Osteoblast (primary cell): ENCODE results near the gene SRP54. TPM values are rescaled to one million over a fixed set of nuclear protein-coding genes. Genes with fewer than 3 reads are reported as not detected.
"Not testable (repeated sequence)": the region's sequence is repeated elsewhere in the genome, so short reads cannot be mapped to it uniquely, and the experiment has no call there.

Source experiments
- DNase-seq: peaks from one replicate; pipeline ENCODE4 v3.0.0; 2011; ENCODE audit warnings: low spot score, mixed read lengths; ENCODE audit not compliant: insufficient read length; ENCODE audit errors: missing footprints
- H2AFZ ChIP-seq: 2 replicates; pipeline ENCODE4 v1.6.0; 2011; ENCODE audit warnings: mild to moderate bottlenecking, low read length
- H3K27ac ChIP-seq: 2 replicates; pipeline ENCODE4 v1.5.1; 2011; ENCODE audit warnings: mild to moderate bottlenecking, low read depth, low read length, moderate library complexity
- H3K27me3 ChIP-seq: 2 replicates; pipeline ENCODE4 v1.6.0; 2012; ENCODE audit warnings: mild to moderate bottlenecking, control low read depth, inconsistent platforms, low read length, moderate library complexity; ENCODE audit not compliant: insufficient read depth
- H3K36me3 ChIP-seq: 2 replicates; pipeline ENCODE4 v1.5.1; 2011; ENCODE audit warnings: mild to moderate bottlenecking, low read length, control low read depth, moderate library complexity; ENCODE audit not compliant: insufficient read depth
- H3K4me1 ChIP-seq: 2 replicates; pipeline ENCODE4 v1.5.1; 2011; ENCODE audit warnings: mild to moderate bottlenecking, low read length, control low read depth, moderate library complexity; ENCODE audit not compliant: insufficient read depth
- H3K4me2 ChIP-seq: 2 replicates; pipeline ENCODE4 v1.6.0; 2011; ENCODE audit warnings: mild to moderate bottlenecking, low read length; ENCODE audit not compliant: insufficient read depth
- H3K4me3 ChIP-seq: fragments of 200-600 bp; sonication (generic); 3 replicates; pipeline ENCODE4 v1.5.1; 2012; ENCODE audit warnings: mild to moderate bottlenecking, low read length, inconsistent platforms; ENCODE audit not compliant: insufficient read depth
- H3K79me2 ChIP-seq: 2 replicates; pipeline ENCODE4 v1.6.0; 2012; ENCODE audit warnings: mild to moderate bottlenecking, low read length, control low read depth, inconsistent platforms; ENCODE audit not compliant: insufficient read depth
- H3K9me3 ChIP-seq: 2 replicates; pipeline ENCODE4 v1.5.1; 2011; ENCODE audit warnings: low read depth, low read length, control low read depth
- H4K20me1 ChIP-seq: 2 replicates; pipeline ENCODE4 v1.6.0; 2012; ENCODE audit warnings: mild to moderate bottlenecking, low read length, control low read depth; ENCODE audit not compliant: insufficient read depth
- CTCF ChIP-seq: IDR thresholded peaks from 2 replicates; pipeline ENCODE4 v1.5.1; 2011; ENCODE audit warnings: mild to moderate bottlenecking, low read depth, low read length, moderate library complexity; ENCODE audit errors: extremely low read depth
- total RNA-seq: library from RNA; depleted of rRNA; stranded (reverse); fragments of >200 nt; gene quantifications from 2 replicates; pipeline ENCODE4 v1.2.3, GENCODE V29; 2012

SRP54 gene
- total RNA-seq, 1 donor, result 72.0 TPM

GRCh38 chr14:34951286-34951685 lies 31.5 kb upstream of the SRP54 start:
- peak; percentile 80 for DNase-seq

GRCh38 chr14:34956931-34957330 lies 25.9 kb upstream of the SRP54 start:
- Histone ChIP-seq H2AFZ (no peak overlapping the region), H3K4me1 (no peaks in the 10 kb centered on the region), H3K27ac (no peak overlapping the region), H3K9me3 (no peaks in the 10 kb centered on the region), H3K27me3 (no peaks in the 10 kb centered on the region), H3K4me3 (no peak overlapping the region), H3K4me2 (no peak overlapping the region), H3K79me2 (no peaks in the 10 kb centered on the region), H4K20me1 (no peaks in the 10 kb centered on the region), H3K36me3 (peaks cover 5% of the 10 kb centered on the region)
- no peak for DNase-seq
- no peak for TF ChIP-seq CTCF

More at GRCh38 chr14:34951286-34951685, 31.5 kb upstream of the SRP54 start:
- Histone ChIP-seq H3K36me3 (no peaks in the 10 kb centered on the region), H3K9me3 (no peaks in the 10 kb centered on the region), H3K79me2 (no peaks in the 10 kb centered on the region), H3K4me2 (peak overlapping the region; percentile 18), H4K20me1 (no peaks in the 10 kb centered on the region), H2AFZ (no peak overlapping the region), H3K27ac (no peak overlapping the region), H3K4me3 (no peak overlapping the region), H3K27me3 (no peaks in the 10 kb centered on the region), H3K4me1 (peaks cover 5% of the 10 kb centered on the region)
- TF ChIP-seq CTCF, result no peak

- no peaks in the 10 kb centered on the region for H3K9me3 ChIP-seq
- TF ChIP-seq CTCF, result no peak
- no peaks in the 10 kb centered on the region for H3K79me2 ChIP-seq
- peaks cover 5% of the 10 kb centered on the region for H3K36me3 ChIP-seq
- no peak overlapping the region for H3K4me2 ChIP-seq
- no peak overlapping the region for H3K4me3 ChIP-seq
- H2AFZ ChIP-seq, result no peak overlapping the region
- no peaks in the 10 kb centered on the region for H3K4me1 ChIP-seq
- H3K27ac ChIP-seq, result no peak overlapping the region
- no peaks in the 10 kb centered on the region for H3K27me3 ChIP-seq
- DNase-seq, result no peak
- H4K20me1 ChIP-seq, result no peaks in the 10 kb centered on the region
Measured at GRCh38 chr14:34957771-34958286, 25.0 kb upstream of the SRP54 start.

GRCh38 chr14:34962106-34962505 lies 20.7 kb upstream of the SRP54 start:
- DNase-seq, H3K4me2 ChIP-seq, H3K4me1 ChIP-seq, H4K20me1 ChIP-seq, H3K79me2 ChIP-seq, H3K9me3 ChIP-seq, H3K27me3 ChIP-seq, H2AFZ ChIP-seq, H3K4me3 ChIP-seq, H3K27ac ChIP-seq: not testable (repeated sequence)
- peaks cover 11% of the 10 kb centered on the region for H3K36me3 ChIP-seq
